Psoas muscle (tissue), 8 donors: ENCODE data around the gene SMURF2. TPM values are rescaled to one million over a fixed set of nuclear protein-coding genes. Genes with fewer than 3 reads are reported as not detected.

ENCODE experiments used
- ATAC-seq, 4 donors: fragments of 200-7000 bp; cut with Tn5 transposase; one replicate each; pipeline ENCODE4 v1.9.1; 2020; ENCODE audit warnings: moderate library complexity in 3 of 4, mild to moderate bottlenecking in 2 of 4
- DNase-seq, 2 donors: peaks; one replicate each; pipeline ENCODE4 v3.0.0-alpha.2; 2020
- H3K27ac ChIP-seq: fragments of 200-600 bp; one replicate; pipeline ENCODE4 v1.8.0; 2022
- H3K27me3 ChIP-seq, 3 donors: fragments of 200-600 bp in 1 of 3; one replicate each; pipeline versions ENCODE4 v1.6.1 to v1.8.0; 2013 to 2022; ENCODE audit warnings: low read length in 2 of 3, mild to moderate bottlenecking in 2 of 3, moderate library complexity in 1 of 3; ENCODE audit not compliant: insufficient read depth in 3 of 3
- H3K36me3 ChIP-seq, 2 donors: fragments of 200-600 bp in 1 of 2; one replicate each; pipeline versions ENCODE4 v1.6.1 to v1.8.0; 2013 to 2022; ENCODE audit warnings: low read depth in 1 of 2, mild to moderate bottlenecking in 1 of 2, moderate library complexity in 1 of 2; ENCODE audit not compliant: insufficient read depth in 1 of 2
- H3K4me1 ChIP-seq: fragments of 200-600 bp; one replicate; pipeline ENCODE4 v1.8.0; 2022
- H3K4me3 ChIP-seq: fragments of 200-600 bp; one replicate; pipeline ENCODE4 v1.8.0; 2022; ENCODE audit warnings: mild to moderate bottlenecking
- H3K9me3 ChIP-seq: fragments of 200-600 bp; one replicate; pipeline ENCODE4 v1.8.0; 2022
- CTCF ChIP-seq: fragments of 200-600 bp; IDR thresholded peaks from one replicate; pipeline ENCODE4 v1.8.0; 2022; ENCODE audit warnings: antibody characterized with exemption
- WGBS, 3 donors: extraction: QIAGEN DNeasy Blood & Tissue Kit; methylation state at CpG; one replicate each; pipeline versions ENCODE4 v1.1.6 to v1.1.7; 2013; 5-methylcytosine and 5-hydroxymethylcytosine counted together
- intact Hi-C, 2 donors: fragments of 100-400 bp; cut with DNase I; formaldehyde crosslinking; loops; one replicate each; pipeline versions ENCODE4 v1.11.0 to v1.14.2; 2022
- polyA plus RNA-seq, 3 donors: library from polyadenylated mRNA; stranded (reverse); fragments of 200-250 nt; gene quantifications; one replicate each; pipeline ENCODE4 v1.2.3, GENCODE V29; 2013
- total RNA-seq, 4 donors: library from RNA; stranded (reverse); fragmentation: NEBNext Ultra II Directional in 2 of 4; extraction: Animal tissue kit (Norgen Biotek cat#: 25700) in 2 of 4; gene quantifications; one replicate each; pipeline versions ENCODE4 v1.2.1 to v1.2.4, GENCODE V29; 2021 to 2023
- donor health status: healthy with polysubstance abuse.
- donor health status: DM: no; HTN: no; CAD: no; lungs with moderate emphysema.
- donor health status: Bipolar disorder and iron deficiency.
- donor health status: healthy.
- donor health status: DM: yes; HTN: yes; CAD: no.
- donor health status: DM: no; HTN: no; CAD: no.
- donor health status: DM: no; HTN: no; CAD: no.
- donor health status: DM: yes; HTN: yes; CAD: no.

The SMURF2 gene
- total and polyA plus RNA-seq, 7 donors, result 4.3 to 12.0 (median 8.3) TPM

GRCh38 chr17:64639516-64639915 is 22.6 kb downstream of the SMURF2 start:
- no peaks in the 10 kb centered on the region for H3K27me3 ChIP-seq
- H3K27ac ChIP-seq, result no peak overlapping the region
- peaks cover 0 to 3% of the 10 kb centered on the region in 2 donors for H3K36me3 ChIP-seq
- ATAC-seq, result no peak
- no peaks in the 10 kb centered on the region for H3K9me3 ChIP-seq
- H3K4me3 ChIP-seq, result no peak overlapping the region
- no peak for TF ChIP-seq CTCF
- peaks cover 19% of the 10 kb centered on the region for H3K4me1 ChIP-seq
- intact Hi-C loops, result no loop called here
- WGBS, 3 donors, result 94 to 96% (median 95%) methylated on average over 4 of the region's 4 CpGs
- no peak for DNase-seq

- peaks cover 0 to 3% of the 10 kb centered on the region in 2 donors for H3K36me3 ChIP-seq
- DNase-seq (no peak), ATAC-seq (no peak)
- H3K27ac ChIP-seq, result no peak overlapping the region
- H3K4me3 ChIP-seq, result no peak overlapping the region
- peaks cover 19% of the 10 kb centered on the region for H3K4me1 ChIP-seq
- intact Hi-C loops, result no loop called here
- no peaks in the 10 kb centered on the region for H3K9me3 ChIP-seq
- 79 to 83% (median 81%) methylated on average over 2 of the region's 2 CpGs for WGBS, 3 donors
- no peaks in the 10 kb centered on the region for H3K27me3 ChIP-seq
- TF ChIP-seq CTCF, result no peak
Measured at GRCh38 chr17:64638552-64639203, 23.4 kb downstream of the SMURF2 start.

- no peak for ATAC-seq
- no peak overlapping the region for H3K27ac ChIP-seq
- WGBS, 3 donors, result 46 to 58% (median 51%) methylated on average over 1 of the region's 1 CpG
- intact Hi-C loops, result no loop called here
- no peak overlapping the region for H3K4me3 ChIP-seq
- H3K4me1 ChIP-seq, result peaks cover 13% of the 10 kb centered on the region
- no peaks in the 10 kb centered on the region for H3K9me3 ChIP-seq
- no peaks in the 10 kb centered on the region for H3K27me3 ChIP-seq
- no peak for DNase-seq
- H3K36me3 ChIP-seq, result peaks cover 0 to 3% of the 10 kb centered on the region in 2 donors
- TF ChIP-seq CTCF, result no peak
Measured at GRCh38 chr17:64635647-64636305, 26.3 kb downstream of the SMURF2 start.

GRCh38 chr17:64634218-64634617 is 27.9 kb downstream of the SMURF2 start:
- no peak for ATAC-seq
- DNase-seq, result no peak
- H3K4me3 ChIP-seq, result no peak overlapping the region
- intact Hi-C loops, result no loop called here
- no peaks in the 10 kb centered on the region for H3K9me3 ChIP-seq
- no peak overlapping the region for H3K27ac ChIP-seq
- H3K27me3 ChIP-seq, result no peaks in the 10 kb centered on the region
- H3K4me1 ChIP-seq, result peaks cover 10% of the 10 kb centered on the region
- 92 to 100% (median 98%) methylated on average over 1 of the region's 1 CpG for WGBS, 3 donors
- TF ChIP-seq CTCF, result no peak
- peaks cover 0 to 2% of the 10 kb centered on the region in 2 donors for H3K36me3 ChIP-seq
